Measurements from ENCODE around the gene YIPF3. TPM values are rescaled to one million over a fixed set of nuclear protein-coding genes. Genes with fewer than 3 reads are reported as not detected.
"Not testable (repeated sequence)": the region's sequence is repeated elsewhere in the genome, so short reads cannot be mapped to it uniquely, and the experiment has no call there.

YIPF3 gene
- polyA plus RNA-seq, 4 donors, result 136 to 156 (median 146) TPM

- not testable (repeated sequence) for DNase-seq (ENCODE audit: low read depth in 4 of 4, low spot score in 2 of 4)
These were observed 49.5 kb downstream of the YIPF3 start for GRCh38 chr6:43467265-43467664.

GRCh38 chr6:43465948-43466347, 50.8 kb downstream of the YIPF3 start:
- DNase-seq (ENCODE audit: low read depth in 4 of 4, low spot score in 2 of 4), result no peak

- DNase-seq (ENCODE audit: low read depth in 4 of 4, low spot score in 2 of 4), result no peak
These were observed 52.4 kb downstream of the YIPF3 start for GRCh38 chr6:43464337-43464736.

- DNase-seq (ENCODE audit: low read depth in 4 of 4, low spot score in 2 of 4), result no peak
These were observed 54.8 kb downstream of the YIPF3 start for GRCh38 chr6:43461936-43462335.

Other genes with a start within 250 kb of the YIPF3 start
- 1 to 10 TPM in 2 of 4 donors, under 1 TPM in 2; 0.30 to 2.0 (median 0.99) TPM for gene SLC22A7, start 218.7 kb downstream of the YIPF3 start, polyA plus RNA-seq (ENCODE audit: insufficient read length in 4 of 4)
- 1 to 10 TPM; 2.2 to 9.7 (median 6.0) TPM for gene CRIP3, start 208.1 kb downstream of the YIPF3 start, polyA plus RNA-seq (ENCODE audit: insufficient read length in 4 of 4)
- 10 to 100 TPM; 22.1 to 33.9 (median 28.9) TPM for gene ZNF318, start 147.3 kb downstream of the YIPF3 start, polyA plus RNA-seq (ENCODE audit: insufficient read length in 4 of 4)
- 10 to 100 TPM; 17.4 to 34.1 (median 23.8) TPM for gene ABCC10, start 89.4 kb downstream of the YIPF3 start, polyA plus RNA-seq (ENCODE audit: insufficient read length in 4 of 4)
- gene DLK2, start 61.4 kb downstream of the YIPF3 start, polyA plus RNA-seq (ENCODE audit: insufficient read length in 4 of 4), result 1 to 10 TPM in 3 of 4 donors, under 1 TPM in 1; 0.93 to 1.9 (median 1.3) TPM
- 10 to 100 TPM; 24.6 to 50.2 (median 36.8) TPM for gene TJAP1, start 39.4 kb downstream of the YIPF3 start, polyA plus RNA-seq (ENCODE audit: insufficient read length in 4 of 4)
- gene LRRC73, start 6.6 kb downstream of the YIPF3 start, polyA plus RNA-seq (ENCODE audit: insufficient read length in 4 of 4), result 1 to 10 TPM in 3 of 4 donors, under 1 TPM in 1; 0.95 to 1.8 (median 1.4) TPM
- gene POLR1C, start 163 bp upstream of the YIPF3 start, polyA plus RNA-seq (ENCODE audit: insufficient read length in 4 of 4), result 10 to 100 TPM; 33.9 to 43.6 (median 39.4) TPM
- gene XPO5, start 59.1 kb upstream of the YIPF3 start, polyA plus RNA-seq (ENCODE audit: insufficient read length in 4 of 4), result 10 to 100 TPM; 39.8 to 58.0 (median 46.0) TPM
- gene POLH, start 59.3 kb upstream of the YIPF3 start, polyA plus RNA-seq (ENCODE audit: insufficient read length in 4 of 4), result 10 to 100 TPM; 16.8 to 25.0 (median 23.3) TPM
- 10 to 100 TPM; 42.1 to 68.1 (median 55.2) TPM for gene GTPBP2, start 112.3 kb upstream of the YIPF3 start, polyA plus RNA-seq (ENCODE audit: insufficient read length in 4 of 4)
- 10 to 100 TPM; 21.7 to 30.4 (median 27.6) TPM for gene MAD2L1BP, start 118.9 kb upstream of the YIPF3 start, polyA plus RNA-seq (ENCODE audit: insufficient read length in 4 of 4)
- gene RSPH9, start 128.1 kb upstream of the YIPF3 start, polyA plus RNA-seq (ENCODE audit: insufficient read length in 4 of 4), result 1 to 10 TPM; 1.3 to 1.5 (median 1.4) TPM
- 10 to 100 TPM; 40.5 to 62.0 (median 49.1) TPM for gene MRPS18A, start 170.9 kb upstream of the YIPF3 start, polyA plus RNA-seq (ENCODE audit: insufficient read length in 4 of 4)